ENCODE data around the gene SLC10A1.

GRCh38 chr14:69795691-69796090 is 1.4 kb downstream of the SLC10A1 start:
- TF ChIP-seq CTCF (conservative IDR thresholded peaks at IDR 0.05; ENCODE audit: low read depth, low read length) (no peak), EZH2 (IDR thresholded peaks at IDR 0.05; ENCODE audit: borderline replicate concordance, low read depth, low read length, poor library complexity, severe bottlenecking) (no peak)

All from A673 (cell line).